HG03135 (cell line): ENCODE data around the gene ABHD16A.
"Not testable (repeated sequence)": the region's sequence is repeated elsewhere in the genome, so short reads cannot be mapped to it uniquely, and the experiment has no call there.

Source experiments
- ATAC-seq: cut with Tn5 transposase; IDR thresholded peaks from one replicate; pipeline ENCODE4 v1.9.1; 2021; ENCODE audit warnings: mild to moderate bottlenecking, moderate library complexity; ENCODE audit not compliant: unreplicated experiment

The ABHD16A gene

GRCh38 chr6:31715022-31715958 lies 12.2 kb upstream of the ABHD16A start, which contains the start of gene LY6G6D:
Gene LY6G6D, plus strand, starts transcription at chr6:31715348. Its CDS starts 8 bp downstream, at chr6:31715356.
- no peak for ATAC-seq

- no peak for ATAC-seq
Measured at GRCh38 chr6:31713991-31714684, 11.0 kb upstream of the ABHD16A start.

GRCh38 chr6:31713465-31713864 lies 10.3 kb upstream of the ABHD16A start:
- no peak for ATAC-seq

GRCh38 chr6:31712296-31712695 lies 9.2 kb upstream of the ABHD16A start:
- no peak for ATAC-seq

- no peak for ATAC-seq
Measured at GRCh38 chr6:31711233-31711632, 8.1 kb upstream of the ABHD16A start.

GRCh38 chr6:31710523-31711219 lies 7.5 kb upstream of the ABHD16A start:
- ATAC-seq = no peak

- not testable (repeated sequence) for ATAC-seq
Measured at GRCh38 chr6:31709157-31709556, 6.0 kb upstream of the ABHD16A start.

GRCh38 chr6:31708224-31708623 lies 5.1 kb upstream of the ABHD16A start:
- ATAC-seq = no peak

GRCh38 chr6:31707701-31708100 lies 4.6 kb upstream of the ABHD16A start:
- no peak for ATAC-seq

- no peak for ATAC-seq
Measured at GRCh38 chr6:31706599-31706998, 3.5 kb upstream of the ABHD16A start, which contains the start of gene LY6G6F. Gene LY6G6F, plus strand, starts transcription at chr6:31706866. Its CDS starts 41 bp downstream, at chr6:31706907.

GRCh38 chr6:31705931-31706330 lies 2.8 kb upstream of the ABHD16A start:
- ATAC-seq = no peak

- ATAC-seq = no peak
Measured at GRCh38 chr6:31702405-31702818, 712 bp downstream of the ABHD16A start.

GRCh38 chr6:31701666-31702404 lies 1.3 kb downstream of the ABHD16A start:
- ATAC-seq = no peak

- no peak for ATAC-seq
Measured at GRCh38 chr6:31700740-31701401, 2.3 kb downstream of the ABHD16A start.

- no peak for ATAC-seq
Measured at GRCh38 chr6:31697555-31697954, 5.6 kb downstream of the ABHD16A start.

- no peak for ATAC-seq
Measured at GRCh38 chr6:31693535-31693934, 9.6 kb downstream of the ABHD16A start.

- ATAC-seq = no peak
Measured at GRCh38 chr6:31692886-31693285, 10.2 kb downstream of the ABHD16A start.

- ATAC-seq = no peak
Measured at GRCh38 chr6:31692353-31692752, 10.8 kb downstream of the ABHD16A start.

GRCh38 chr6:31691564-31692108 lies 11.5 kb downstream of the ABHD16A start:
- no peak for ATAC-seq

- ATAC-seq = no peak
Measured at GRCh38 chr6:31691078-31691463, 12.1 kb downstream of the ABHD16A start.
